Right renal cortex interstitium (tissue), 3 donors: Measurements from ENCODE around the gene RHNO1. TPM values are rescaled to one million over a fixed set of nuclear protein-coding genes. Genes with fewer than 3 reads are reported as not detected.

ENCODE experiments used
- DNase-seq, 3 donors: peaks; one replicate each; pipeline ENCODE4 v3.0.0-alpha.2; 2013; ENCODE audit warnings: low read depth in 3 of 3, low spot score in 2 of 3
- polyA plus RNA-seq, 3 donors: library from polyadenylated mRNA; unstranded; fragments of 120-200 nt; gene quantifications; one replicate each; pipeline ENCODE4 v1.2.1, GENCODE V29; 2013; ENCODE audit not compliant: insufficient read length in 3 of 3

The RHNO1 gene
- polyA plus RNA-seq: 10 to 100 TPM; 41.9 to 47.6 (median 44.3) TPM

GRCh38 chr12:2877047-2877952 is at the start of gene RHNO1, which contains the start of gene FOXM1:
Gene RHNO1, plus strand, starts transcription at chr12:2877223. Its CDS starts 8,144 bp downstream, at chr12:2885367.
Gene FOXM1, minus strand, starts transcription at chr12:2877174. Its CDS starts 2,696 bp downstream, at chr12:2874478.
- DNase-seq: peak in 2 of 3 donors; percentile 81 to 83

DNA sequence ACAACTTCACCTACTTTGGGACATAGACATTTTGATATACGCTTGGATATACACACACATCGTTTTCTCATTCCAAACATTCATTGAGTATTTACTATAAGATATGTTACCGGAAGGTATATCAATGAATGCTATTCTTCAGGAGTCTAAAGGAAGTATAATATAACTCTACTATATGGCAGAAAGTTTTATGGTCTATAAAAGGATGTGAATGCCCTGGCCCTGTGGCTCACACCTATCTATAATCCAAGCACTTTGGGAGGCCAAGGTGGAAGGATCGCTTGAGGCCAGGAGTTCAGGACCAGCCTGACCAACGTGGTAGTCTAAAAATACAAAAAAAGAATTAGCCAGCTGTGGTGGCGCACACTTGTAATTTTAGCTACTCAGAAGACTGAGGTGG is 47.7 kb upstream of the RHNO1 start:
- no peak for DNase-seq

DNA sequence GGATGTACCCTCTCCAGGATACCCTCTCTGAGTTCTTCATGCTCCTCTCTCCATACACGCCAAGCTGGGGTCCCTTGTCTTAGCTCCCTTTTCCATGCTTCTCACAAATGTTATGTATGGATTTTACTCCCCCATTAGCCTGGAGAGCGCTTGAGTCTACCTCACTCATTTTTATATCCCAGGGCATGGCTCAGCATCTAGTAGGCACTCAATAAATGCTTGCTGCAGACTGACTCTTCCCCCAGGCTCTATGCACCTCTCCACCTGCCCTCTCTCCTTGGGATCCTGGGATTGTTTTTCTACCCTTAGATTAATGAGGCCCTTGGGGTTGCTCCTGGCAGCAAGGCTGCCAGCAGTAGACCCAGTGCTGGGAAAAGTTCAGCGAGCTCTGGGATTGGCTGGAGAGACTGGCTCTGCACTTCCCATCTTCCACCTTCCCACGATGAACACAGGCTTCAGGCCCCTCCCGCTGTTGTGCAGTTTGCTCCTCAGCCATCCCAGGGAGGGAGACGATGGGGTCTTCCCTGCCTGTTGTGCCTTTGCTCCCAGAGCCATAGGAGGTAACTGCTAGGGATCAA is 44.4 kb upstream of the RHNO1 start:
- DNase-seq: no peak

DNA sequence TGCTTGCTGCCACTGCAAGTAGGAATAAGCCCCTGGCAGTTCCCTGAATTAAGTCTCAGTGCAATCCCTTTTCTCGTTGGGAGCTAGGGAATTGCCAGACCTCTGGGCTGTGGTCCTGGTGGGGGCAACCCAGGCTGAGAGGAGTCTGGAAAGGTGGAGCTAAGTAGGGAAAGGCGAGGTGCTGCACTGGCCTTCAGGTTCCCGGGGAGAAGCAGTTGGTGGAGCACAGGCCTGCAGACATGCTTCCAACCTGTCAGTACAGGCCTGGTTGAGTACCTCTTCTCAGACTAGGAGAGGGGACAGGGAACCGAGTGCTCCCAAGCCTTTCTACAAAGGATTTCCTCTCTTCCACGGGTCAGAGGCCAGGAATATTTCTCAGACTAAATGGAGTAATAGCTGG is 43.7 kb upstream of the RHNO1 start:
- DNase-seq: no peak

GRCh38 chr12:2833810-2834209 is 43.2 kb upstream of the RHNO1 start:
- no peak for DNase-seq

DNA sequence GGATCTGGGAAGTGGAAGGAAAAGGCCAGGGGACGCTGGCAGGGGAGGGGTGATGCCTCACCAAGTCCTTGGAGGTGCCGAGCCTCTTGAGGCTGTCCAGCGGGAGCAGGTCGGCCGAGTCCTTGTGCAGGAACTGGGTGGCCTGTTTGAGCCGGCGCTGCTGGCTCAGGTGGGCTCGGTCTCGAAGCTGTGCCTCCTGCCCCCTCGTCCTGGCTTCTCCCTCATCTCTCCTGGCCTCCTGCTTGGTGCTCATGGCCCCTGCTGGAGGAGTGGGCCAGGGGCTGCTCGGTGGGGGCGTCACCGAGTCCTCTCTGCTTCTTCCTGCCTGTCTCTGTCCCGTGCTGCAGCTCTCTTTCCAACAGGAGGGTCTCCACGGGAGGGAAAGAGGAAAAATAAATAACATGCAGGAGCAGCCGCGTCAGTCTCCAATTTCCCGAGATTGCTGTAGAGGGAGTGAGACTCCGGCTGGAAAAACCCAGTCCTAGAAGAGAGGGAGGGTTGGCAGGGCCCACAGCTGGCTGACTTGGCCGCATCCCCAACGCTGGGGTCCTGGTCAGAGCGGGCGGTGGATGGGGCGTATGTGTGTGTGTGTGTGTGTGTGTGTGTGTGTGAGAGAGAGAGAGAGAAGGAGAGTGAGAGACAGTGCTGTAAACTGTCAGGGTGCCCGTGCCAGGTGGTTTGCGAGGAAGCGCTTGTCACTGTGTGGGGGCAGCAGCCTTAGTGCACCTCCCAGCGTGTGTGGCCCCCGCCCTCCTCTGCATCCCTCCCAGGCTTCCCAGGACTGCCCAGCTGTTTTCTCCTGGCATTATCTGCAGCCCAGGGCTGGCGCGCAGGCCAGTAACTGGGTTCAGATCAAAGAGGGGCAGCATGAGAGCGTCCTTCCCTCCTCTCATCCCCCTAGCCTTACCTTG is 42.2 kb upstream of the RHNO1 start, which contains the start of gene NRIP2:
TSS of gene NRIP2 (minus strand) at position 455 of the 911 bp plus-strand sequence. CDS start at position 403, 52 bp downstream.
- peak in 1 of 3 donors; percentile 74 for DNase-seq

GRCh38 chr12:2835691-2836403 is 41.2 kb upstream of the RHNO1 start:
- DNase-seq: no peak

DNA sequence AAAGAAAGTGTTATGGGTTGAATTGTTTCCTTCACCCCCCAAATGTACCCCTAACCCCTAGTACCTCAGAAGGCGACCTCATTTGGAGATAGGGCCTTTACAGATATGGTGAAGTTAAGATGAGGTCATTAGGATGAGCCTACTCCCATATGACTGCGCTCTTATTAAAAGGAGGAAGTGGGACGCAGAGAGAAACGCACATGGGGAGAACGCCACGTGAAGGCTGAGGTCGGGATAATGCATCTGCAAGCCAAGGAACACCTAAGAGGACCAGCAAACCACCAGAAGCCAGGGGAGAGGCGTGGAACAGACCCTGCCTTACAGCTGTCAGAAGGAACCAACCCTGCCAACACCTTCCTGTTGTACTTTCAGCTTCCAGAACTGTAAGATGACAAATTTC is 40.4 kb upstream of the RHNO1 start:
- DNase-seq: no peak

GRCh38 chr12:2841056-2841650 is 35.9 kb upstream of the RHNO1 start:
- DNase-seq: no peak

DNA sequence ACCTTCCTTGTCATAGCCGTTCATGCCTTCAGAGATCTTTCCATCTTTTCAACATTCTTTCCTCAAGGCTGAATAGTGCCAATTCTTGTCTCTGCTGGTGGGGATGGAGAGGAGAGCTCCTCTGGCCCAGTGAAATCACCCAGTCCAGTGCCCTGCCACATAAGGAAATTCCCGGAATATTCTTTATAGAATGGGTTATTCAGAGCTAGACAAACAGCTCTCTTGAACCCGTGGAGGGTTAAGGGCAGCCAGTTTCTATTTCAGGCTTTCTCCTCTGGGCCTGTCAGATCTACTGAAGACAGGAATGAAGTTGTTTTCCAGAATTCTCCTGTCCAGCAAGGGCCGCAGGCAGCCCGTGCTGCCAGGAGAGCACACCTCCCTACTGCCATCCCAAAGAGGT is 34.1 kb upstream of the RHNO1 start:
- no peak for DNase-seq

- DNase-seq: no peak
Observed at GRCh38 chr12:2844786-2845185, 32.2 kb upstream of the RHNO1 start.

GRCh38 chr12:2845280-2845679 is 31.7 kb upstream of the RHNO1 start:
- no peak for DNase-seq

- DNase-seq: no peak
Observed at GRCh38 chr12:2851931-2852330, 25.1 kb upstream of the RHNO1 start.

DNA sequence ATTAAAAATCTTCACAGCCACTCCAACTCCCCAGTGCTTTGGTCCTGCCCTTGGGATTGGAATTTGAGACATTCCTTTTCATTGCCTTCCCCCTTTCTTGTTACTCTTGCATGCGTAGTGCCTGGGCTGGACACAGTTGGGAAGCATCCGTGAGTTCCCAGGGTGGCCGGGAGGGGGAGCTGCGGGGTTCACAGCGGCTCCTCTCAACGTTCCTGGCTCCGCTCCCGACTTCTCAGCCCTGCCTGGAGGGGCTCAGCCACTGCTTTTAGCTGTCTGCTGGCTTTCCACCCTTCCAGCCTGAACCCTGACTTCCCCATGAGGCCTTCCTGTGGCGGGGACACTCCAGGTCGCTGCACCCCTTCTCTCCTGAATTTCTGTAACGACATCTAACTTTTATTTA is 23.4 kb upstream of the RHNO1 start:
- no peak for DNase-seq

DNA sequence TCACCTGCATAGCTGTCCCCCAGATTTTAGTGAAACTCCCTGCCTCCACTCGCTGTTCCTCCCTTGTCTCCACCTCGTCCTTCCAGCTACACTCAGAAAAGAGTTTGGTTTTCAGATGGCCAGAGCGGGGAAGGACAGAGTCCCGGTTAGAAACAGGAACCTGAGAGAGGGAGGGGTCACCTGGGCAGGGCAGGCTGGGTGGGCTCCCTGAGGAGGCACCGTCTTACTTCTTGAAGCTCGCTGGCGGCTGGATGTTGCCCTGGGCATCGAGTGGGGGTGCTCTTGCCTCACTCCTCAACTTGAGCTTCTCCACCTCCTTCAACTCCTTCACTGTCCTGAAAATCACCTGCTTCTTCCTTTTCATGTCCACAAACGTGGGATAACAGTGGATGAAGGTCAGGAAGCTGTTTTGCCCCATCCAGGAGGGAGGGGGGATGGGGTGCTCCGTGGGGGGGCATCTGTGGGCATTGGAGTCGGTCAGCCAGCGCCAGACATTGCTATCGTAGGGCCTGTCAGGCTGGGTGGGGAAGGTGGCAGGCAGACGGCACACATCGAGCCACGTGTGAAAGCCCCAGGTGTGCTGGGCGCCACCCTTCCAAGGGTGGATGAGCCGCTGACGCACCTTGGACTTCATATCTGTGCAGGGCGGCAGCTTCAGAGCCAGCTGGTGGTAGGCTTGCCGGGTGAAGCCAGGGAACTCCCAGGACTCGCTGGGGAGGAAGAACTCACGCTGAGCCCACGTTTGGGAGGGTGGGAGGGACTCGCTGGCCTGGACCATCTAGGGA is 22.2 kb upstream of the RHNO1 start:
- no peak for DNase-seq

- DNase-seq: no peak
Observed at GRCh38 chr12:2855546-2855945, 21.5 kb upstream of the RHNO1 start.

DNA sequence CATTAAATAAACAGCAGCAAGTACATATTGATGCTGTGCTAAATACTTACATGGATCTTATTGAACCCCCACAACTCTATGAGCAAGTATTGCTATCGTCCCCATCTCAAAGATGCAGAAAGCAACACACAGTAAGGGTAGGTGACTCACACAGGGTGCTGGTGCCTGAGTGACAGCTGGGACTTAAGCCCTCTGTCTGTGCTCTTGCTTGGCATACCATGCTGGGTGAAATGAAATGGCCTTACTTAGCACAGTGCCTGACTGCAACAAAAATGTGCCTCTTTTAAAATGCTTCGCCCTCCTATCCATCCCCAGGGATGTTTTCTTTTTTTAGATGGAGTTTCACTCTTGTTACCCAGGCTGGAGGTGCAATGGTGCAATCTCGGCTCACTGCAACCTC is 21.0 kb upstream of the RHNO1 start:
- no peak for DNase-seq

DNA sequence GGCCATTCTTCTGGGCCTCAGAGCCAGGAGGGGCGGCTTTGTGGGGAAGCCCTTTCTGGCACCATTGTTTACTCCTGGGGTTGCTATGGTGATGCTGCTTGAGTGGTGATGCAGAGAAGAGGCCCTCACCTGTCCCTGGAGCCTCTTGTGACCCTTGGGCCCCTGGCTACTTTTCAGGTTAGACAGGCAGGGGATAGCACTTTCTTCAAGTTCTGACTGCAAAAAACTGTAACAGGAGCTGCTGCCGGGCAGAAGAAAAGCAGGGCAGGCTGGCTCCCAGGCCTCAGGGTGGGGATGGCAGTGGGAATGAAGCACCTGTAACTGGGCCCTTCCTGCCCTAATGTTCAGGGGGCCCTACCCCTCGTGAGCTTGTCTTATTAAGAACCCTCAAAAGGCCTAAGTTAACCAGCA is 20.0 kb upstream of the RHNO1 start, which contains the start of gene TEX52:
TSS of gene TEX52 (minus strand) at position 19 of the 411 bp plus-strand sequence. CDS start at position 6, 13 bp downstream.
- DNase-seq: no peak

GRCh38 chr12:2857576-2857975 is 19.4 kb upstream of the RHNO1 start:
- no peak for DNase-seq
